ENCODE data around the gene RPUSD3.
"Not testable (repeated sequence)": the region's sequence is repeated elsewhere in the genome, so short reads cannot be mapped to it uniquely, and the experiment has no call there.

GRCh38 chr3:9851383-9851782, 7.6 kb upstream of the RPUSD3 start:
- TF ChIP-seq CTCF (conservative IDR thresholded peaks at IDR 0.05); ZFX (IDR thresholded peaks at IDR 0.05): not testable (repeated sequence)

Data from C4-2B (cell line).